Ectodermal cell (in vitro differentiated cells): ENCODE measurements around the gene MYL6B.
A peak's percentile ranks its signal among the peaks of the same experiment; 100 is the strongest.

Experiments used
- H3K27ac ChIP-seq: 2 replicates; pipeline ENCODE4 v1.7.0; 2013; ENCODE audit warnings: mild to moderate bottlenecking, low read depth, low read length; ENCODE audit not compliant: insufficient read depth, poor library complexity, severe bottlenecking
- H3K27me3 ChIP-seq: 2 replicates; pipeline ENCODE4 v1.7.0; 2013; ENCODE audit warnings: mild to moderate bottlenecking, low read length; ENCODE audit not compliant: insufficient read depth, control insufficient read depth, poor library complexity, severe bottlenecking
- H3K36me3 ChIP-seq: one replicate; pipeline ENCODE4 v1.7.0; 2013; ENCODE audit warnings: low read length; ENCODE audit not compliant: control insufficient read depth, insufficient read depth
- H3K4me1 ChIP-seq: one replicate; pipeline ENCODE4 v1.7.0; 2013; ENCODE audit warnings: low read length; ENCODE audit not compliant: control insufficient read depth, insufficient read depth
- H3K4me3 ChIP-seq: 2 replicates; pipeline ENCODE4 v1.7.0; 2013; ENCODE audit warnings: low read depth, low read length, control low read depth; ENCODE audit not compliant: insufficient read depth
- H3K9me3 ChIP-seq: 2 replicates; pipeline ENCODE4 v1.7.0; 2013; ENCODE audit warnings: mild to moderate bottlenecking, low read length, moderate library complexity; ENCODE audit not compliant: control insufficient read depth
- WGBS, 2 experiments: methylation state at CpG; one replicate each; pipeline ENCODE4 v1.1.7; 2013; ENCODE audit warnings: missing lambda C conversion rate in 2 of 2; 5-methylcytosine and 5-hydroxymethylcytosine counted together

MYL6B gene

DNA sequence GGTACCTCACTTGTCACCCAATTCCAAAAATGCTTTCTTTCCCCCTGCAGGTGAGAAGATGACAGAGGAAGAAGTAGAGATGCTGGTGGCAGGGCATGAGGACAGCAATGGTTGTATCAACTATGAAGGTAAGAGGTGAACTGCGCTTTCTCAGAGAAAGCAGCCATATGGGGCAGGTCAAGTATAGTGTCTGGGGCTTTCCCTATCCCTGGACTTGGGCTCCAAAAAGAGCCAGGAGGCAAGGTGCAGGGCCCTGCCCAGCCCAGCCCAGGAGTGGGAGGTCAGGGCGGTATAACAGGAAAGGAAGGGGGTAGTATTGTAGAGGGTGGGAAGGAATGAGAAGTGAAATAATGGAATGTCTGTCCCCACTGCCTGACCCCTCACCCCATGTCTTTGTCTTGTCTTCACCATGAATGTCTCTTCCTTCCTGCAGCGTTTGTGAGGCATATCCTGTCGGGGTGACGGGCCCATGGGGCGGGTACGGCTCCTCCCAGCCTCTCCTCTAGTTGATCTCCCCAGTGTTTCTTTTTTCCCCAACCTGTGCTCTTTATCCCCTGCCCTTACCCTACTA, 7.9 kb downstream of the MYL6B start:
- Histone ChIP-seq H3K9me3 (no peaks in the 10 kb centered on the region), H3K4me3 (peak overlapping the region; percentile 70), H3K27ac (peak overlapping the region; percentile 62), H3K27me3 (no peaks in the 10 kb centered on the region), H3K36me3 (peaks cover 42% of the 10 kb centered on the region), H3K4me1 (peaks cover 38% of the 10 kb centered on the region)
- WGBS, 2 experiments = 59 to 71% methylated on average over 7 of the region's 7 CpGs

DNA sequence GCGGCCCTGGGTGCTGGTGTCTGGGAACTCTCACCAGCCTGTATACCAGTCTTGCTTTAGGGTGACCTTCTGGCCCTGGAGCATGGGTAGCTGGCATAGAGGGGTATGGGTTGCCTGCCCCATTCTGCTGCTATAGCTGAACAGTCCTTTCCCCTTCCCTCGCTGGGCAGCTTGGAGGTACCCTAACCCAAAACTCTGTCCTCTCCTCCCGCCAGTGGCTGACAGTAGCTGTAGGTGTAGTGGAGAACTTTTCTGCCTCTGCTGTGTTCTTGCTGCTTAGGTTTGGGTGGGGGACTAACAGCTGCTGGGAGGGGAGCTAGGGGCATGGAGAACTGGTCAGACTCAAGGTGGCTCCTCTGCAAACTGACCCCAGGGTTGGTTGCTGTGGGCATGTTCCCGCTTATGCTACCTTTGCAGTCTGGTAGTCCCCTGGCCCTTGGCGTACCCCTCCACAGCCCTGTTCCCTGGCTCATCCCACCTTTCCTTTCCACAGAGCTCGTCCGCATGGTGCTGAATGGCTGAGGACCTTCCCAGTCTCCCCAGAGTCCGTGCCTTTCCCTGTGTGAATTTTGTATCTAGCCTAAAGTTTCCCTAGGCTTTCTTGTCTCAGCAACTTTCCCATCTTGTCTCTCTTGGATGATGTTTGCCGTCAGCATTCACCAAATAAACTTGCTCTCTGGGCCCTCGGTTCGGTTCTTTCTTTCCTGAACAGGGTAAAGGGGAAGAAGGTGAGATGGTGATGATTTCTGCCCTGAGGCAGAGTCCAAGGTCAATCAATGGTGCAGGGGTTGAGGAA, 8.7 kb downstream of the MYL6B start:
- no peaks in the 10 kb centered on the region for H3K27me3 ChIP-seq
- H3K36me3 ChIP-seq = peaks cover 37% of the 10 kb centered on the region
- peaks cover 38% of the 10 kb centered on the region for H3K4me1 ChIP-seq
- peak overlapping the region; percentile 61 for H3K27ac ChIP-seq
- 87 to 91% methylated on average over 11 of the region's 11 CpGs for WGBS, 2 experiments
- no peaks in the 10 kb centered on the region for H3K9me3 ChIP-seq
- peak overlapping the region; percentile 70 for H3K4me3 ChIP-seq

DNA sequence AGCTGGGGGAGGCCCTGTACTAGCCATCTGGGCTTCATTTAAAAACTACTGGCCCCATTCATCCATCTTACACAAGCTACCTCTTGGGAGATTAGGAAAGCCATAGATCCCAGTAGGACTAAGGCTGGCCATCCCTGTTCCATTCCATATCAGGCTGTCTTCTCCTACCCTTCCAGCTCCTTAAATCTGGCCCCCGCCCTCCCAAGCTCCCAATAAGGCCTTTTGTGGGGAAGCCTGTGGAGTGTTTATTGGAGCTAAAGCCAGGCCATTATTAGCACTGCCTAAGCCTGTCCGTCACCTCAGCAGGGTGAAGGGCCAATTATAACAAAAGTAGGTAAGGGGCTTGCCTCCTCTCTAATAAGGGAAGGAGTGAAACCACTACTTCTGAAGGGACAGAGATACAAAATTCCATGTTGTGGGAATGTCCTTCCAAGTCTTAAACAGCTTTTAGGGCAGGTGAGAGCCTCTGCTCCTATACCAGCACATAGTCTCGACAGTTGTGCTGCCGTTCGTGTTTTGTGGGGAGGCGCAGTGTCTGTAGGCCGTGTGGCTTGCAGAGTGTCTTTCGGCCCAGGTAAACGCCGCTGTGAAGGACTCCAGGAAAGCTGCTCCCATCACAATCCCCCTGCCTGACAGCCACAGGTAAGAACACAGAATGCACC, 9.4 kb downstream of the MYL6B start:
- peaks cover 38% of the 10 kb centered on the region for H3K4me1 ChIP-seq
- no peaks in the 10 kb centered on the region for H3K27me3 ChIP-seq
- H3K36me3 ChIP-seq = peaks cover 37% of the 10 kb centered on the region
- 82 to 83% methylated on average over 9 to 10 of the region's 10 CpGs for WGBS, 2 experiments
- peak overlapping the region; percentile 61 for H3K27ac ChIP-seq
- no peaks in the 10 kb centered on the region for H3K9me3 ChIP-seq
- H3K4me3 ChIP-seq = no peak overlapping the region

DNA sequence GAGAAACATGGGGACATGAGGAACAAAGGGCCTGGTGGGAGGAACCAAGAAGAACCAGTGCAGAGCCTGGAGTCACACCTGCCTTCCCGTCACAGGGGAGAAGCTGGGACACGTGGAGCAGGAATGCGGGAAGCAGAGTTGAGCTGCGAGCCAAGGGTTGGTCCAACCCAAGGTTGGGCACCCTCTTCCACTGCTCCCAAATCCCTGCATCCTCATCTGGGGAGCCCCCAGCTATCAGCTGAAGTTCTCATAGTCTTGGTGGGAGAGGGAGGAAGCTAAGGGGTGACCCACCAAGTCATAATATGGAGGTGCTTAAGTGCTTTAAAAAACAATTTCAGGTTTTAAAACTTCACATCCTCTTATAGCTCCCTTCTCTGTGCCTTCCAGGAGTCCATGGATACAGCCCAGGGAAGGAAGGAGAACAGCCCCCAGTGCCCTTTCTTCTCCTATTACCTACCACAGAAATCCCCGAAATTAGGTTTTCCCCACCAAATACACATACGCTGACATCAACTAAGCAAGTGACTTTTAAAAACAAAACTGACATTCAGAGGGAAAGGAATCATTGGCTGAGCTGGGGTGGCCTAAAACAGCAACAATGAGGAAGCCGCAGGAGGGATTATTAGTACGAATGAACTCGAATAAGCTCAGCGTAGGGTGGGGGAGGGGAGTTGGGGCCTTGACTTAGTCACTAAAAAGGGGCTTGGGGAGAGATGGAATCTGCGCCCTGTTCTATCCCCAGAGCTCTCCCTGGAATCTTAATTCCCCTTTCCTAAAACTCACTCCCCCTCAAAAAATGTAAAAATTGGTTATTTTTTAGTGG, 10.3 kb downstream of the MYL6B start:
- Histone ChIP-seq H3K36me3 (peaks cover 41% of the 10 kb centered on the region), H3K4me1 (peaks cover 34% of the 10 kb centered on the region), H3K27me3 (no peaks in the 10 kb centered on the region), H3K27ac (no peak overlapping the region), H3K4me3 (no peak overlapping the region), H3K9me3 (no peaks in the 10 kb centered on the region)
- WGBS, 2 experiments = 76 to 82% methylated on average over 10 to 11 of the region's 11 CpGs

DNA sequence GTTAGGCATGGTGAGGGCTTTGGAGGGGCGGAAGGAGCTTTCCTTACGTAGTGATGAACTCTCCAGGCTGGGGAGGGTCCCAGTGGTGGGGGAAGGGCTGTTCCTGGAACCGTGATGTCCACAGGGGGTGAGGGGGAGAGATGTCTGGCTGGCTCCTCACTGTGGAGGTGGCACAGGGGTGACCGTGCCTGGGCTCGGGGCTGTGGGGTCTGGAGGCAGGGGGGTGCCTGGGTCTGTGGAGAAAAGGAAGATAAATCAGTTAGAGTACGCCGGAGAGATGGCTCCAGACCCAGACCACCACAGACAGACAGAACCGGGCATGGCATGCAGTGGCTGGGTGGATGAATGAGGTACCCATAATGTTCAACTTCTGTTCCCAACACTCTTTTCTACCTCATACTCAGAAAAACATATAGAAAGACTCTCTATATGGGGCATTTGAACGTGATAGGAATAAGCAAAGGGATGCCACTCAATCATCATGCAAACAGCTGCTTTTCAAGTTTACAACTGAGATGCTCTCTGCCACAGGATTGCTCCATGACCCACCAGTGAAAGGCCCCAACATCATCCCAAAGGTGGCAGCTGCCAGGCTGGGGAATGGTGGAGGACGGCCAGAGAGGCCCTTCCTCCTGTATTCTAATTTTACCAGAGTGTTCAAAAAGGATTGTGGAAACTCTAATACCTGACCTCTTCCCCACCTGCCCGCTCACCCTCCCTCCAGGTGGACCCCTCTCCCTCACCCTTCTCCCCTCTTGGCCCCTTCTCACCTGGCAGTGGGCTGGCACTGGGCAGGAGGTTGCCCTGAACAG, 11.4 kb downstream of the MYL6B start:
- Histone ChIP-seq H3K27ac (peak overlapping the region; percentile 23), H3K4me3 (no peak overlapping the region), H3K4me1 (peaks cover 34% of the 10 kb centered on the region), H3K27me3 (no peaks in the 10 kb centered on the region), H3K9me3 (no peaks in the 10 kb centered on the region), H3K36me3 (peaks cover 51% of the 10 kb centered on the region)
- WGBS, 2 experiments = 81 to 88% methylated on average over 11 of the region's 11 CpGs

DNA sequence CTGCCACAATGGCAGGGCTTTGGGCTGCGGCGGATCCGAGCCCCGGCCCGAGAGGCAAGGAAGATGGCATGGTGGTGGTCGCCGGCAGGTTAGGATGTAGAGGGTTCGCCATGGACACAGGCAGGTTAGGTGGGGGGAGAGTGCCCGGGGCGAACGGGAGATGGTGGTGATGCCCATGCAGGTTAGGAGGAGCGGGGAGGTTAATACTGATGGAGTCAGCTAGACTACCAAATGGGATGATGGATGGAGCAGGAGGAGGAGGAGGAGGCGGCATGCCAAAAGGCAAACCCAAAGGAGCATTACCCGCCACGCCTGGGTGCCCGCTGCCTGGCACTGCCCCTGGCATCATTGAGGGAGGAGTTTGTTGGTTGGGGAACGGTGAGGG, 11.9 kb downstream of the MYL6B start:
- no peak overlapping the region for H3K4me3 ChIP-seq
- H3K4me1 ChIP-seq = peaks cover 34% of the 10 kb centered on the region
- 95 to 96% methylated on average over 16 to 17 of the region's 17 CpGs for WGBS, 2 experiments
- H3K27me3 ChIP-seq = no peaks in the 10 kb centered on the region
- peaks cover 53% of the 10 kb centered on the region for H3K36me3 ChIP-seq
- no peaks in the 10 kb centered on the region for H3K9me3 ChIP-seq
- no peak overlapping the region for H3K27ac ChIP-seq

DNA sequence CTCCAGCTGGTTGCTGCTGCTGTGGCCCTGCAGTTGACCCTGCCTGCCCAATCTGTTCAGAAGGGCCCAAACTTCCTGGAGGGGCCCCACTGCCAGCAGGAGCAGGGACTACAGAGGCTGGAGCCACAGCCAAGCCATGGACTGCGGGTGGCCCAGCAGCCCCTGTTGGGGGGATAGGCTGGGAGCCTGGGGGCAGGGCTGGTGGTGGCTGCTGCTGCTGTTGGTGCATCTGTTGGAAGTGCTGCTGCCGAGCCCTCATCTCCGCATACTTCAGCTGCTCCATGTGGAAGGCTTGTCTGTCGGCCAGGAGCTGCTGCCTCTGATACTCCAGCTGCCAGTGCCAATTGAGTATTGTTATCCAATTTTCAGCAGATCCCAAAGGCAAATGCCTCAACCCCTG, 13.0 kb downstream of the MYL6B start:
- H3K27me3 ChIP-seq = no peaks in the 10 kb centered on the region

DNA sequence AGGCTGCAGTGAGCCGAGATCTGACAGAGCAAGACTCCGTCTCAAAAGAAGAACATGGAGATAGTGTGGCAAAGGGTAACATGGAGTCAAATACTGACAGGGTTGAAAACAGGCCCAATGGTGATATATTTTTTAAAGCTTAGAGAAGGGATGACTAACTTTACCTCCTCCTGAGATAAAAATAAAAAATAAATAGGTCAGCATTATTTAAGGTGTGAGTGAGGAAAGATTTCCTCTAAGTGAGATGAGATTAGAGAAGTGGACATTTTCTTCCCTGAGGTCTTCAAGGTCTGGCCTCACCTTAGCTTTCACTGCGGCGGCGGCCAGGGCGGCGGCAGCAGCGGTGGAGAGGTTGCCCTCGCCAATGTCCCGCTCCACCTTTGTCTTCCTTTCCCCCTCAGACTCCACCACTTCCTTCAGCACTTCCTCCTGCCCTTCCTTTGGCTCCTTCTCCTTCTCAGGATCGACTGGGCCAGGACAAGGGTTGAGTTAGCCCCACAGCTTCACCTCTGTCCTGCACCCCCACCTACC, 16.9 kb downstream of the MYL6B start:
- Histone ChIP-seq H3K4me3 (no peak overlapping the region), H3K36me3 (peaks cover 73% of the 10 kb centered on the region), H3K27me3 (no peaks in the 10 kb centered on the region), H3K27ac (no peak overlapping the region), H3K9me3 (no peaks in the 10 kb centered on the region), H3K4me1 (no peaks in the 10 kb centered on the region)
- WGBS, 2 experiments = 96 to 97% methylated on average over 11 of the region's 11 CpGs

More for the DNA sequence above, 13.0 kb downstream of the MYL6B start:
- Histone ChIP-seq H3K27ac (no peak overlapping the region), H3K9me3 (no peaks in the 10 kb centered on the region), H3K4me3 (no peak overlapping the region), H3K4me1 (peaks cover 27% of the 10 kb centered on the region), H3K36me3 (peaks cover 56% of the 10 kb centered on the region)
- WGBS, 2 experiments = 86 to 92% methylated on average over 4 of the region's 4 CpGs

DNA sequence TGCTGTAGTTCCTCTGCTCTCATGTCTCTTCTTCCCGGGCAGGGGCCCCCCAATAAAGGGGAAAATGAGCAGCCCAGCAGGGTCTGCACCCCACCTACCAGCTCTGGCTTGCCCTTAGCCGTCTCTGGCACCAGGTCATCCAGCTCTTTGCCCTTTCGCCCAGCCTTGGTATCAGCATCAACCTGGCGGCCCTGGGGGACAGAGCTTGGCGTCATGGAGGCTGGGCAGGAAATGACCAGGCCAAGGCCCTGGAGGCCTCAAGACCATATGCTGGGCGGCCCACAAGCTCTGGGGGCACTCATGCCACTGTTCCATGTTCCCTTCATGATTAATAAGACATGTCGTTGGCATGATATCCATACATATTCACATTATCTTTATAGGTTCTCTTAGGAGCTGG, 20.5 kb downstream of the MYL6B start:
- Histone ChIP-seq H3K36me3 (peaks cover 84% of the 10 kb centered on the region), H3K27me3 (no peaks in the 10 kb centered on the region), H3K27ac (no peak overlapping the region), H3K9me3 (no peaks in the 10 kb centered on the region), H3K4me1 (no peaks in the 10 kb centered on the region), H3K4me3 (no peak overlapping the region)
- 97% methylated on average over 7 of the region's 7 CpGs for WGBS, 2 experiments
